Activated naive CD4-positive, alpha-beta T cell treated with anti-CD3 and anti-CD28 coated beads, Interleukin-2, amount 50 U/mL, for 72 hours (primary cell): Measurements from ENCODE around the gene CD82. TPM values are rescaled to one million over a fixed set of nuclear protein-coding genes. Genes with fewer than 3 reads are reported as not detected.
A peak's percentile ranks its signal among the peaks of the same experiment; 100 is the strongest.

Experiments used
- ATAC-seq, 2 donors: fragments of 150-1000 bp; cut with Tn5 transposase; 2 replicates each; pipeline ENCODE4 v1.10.0; 2021; ENCODE audit warnings: mild to moderate bottlenecking in 2 of 2, moderate library complexity in 2 of 2
- DNase-seq, 2 donors: peaks; one replicate each; pipeline ENCODE4 v3.0.0; 2021 to 2022; ENCODE audit warnings: low spot score in 2 of 2
- H3K27ac Mint-ChIP-seq, 2 donors: one replicate each; pipeline ENCODE4 v1.8.0; 2022; ENCODE audit warnings: mild to moderate bottlenecking in 2 of 2, mixed read lengths in 2 of 2
- H3K36me3 Mint-ChIP-seq, 2 donors: one replicate each; pipeline ENCODE4 v1.8.0; 2022; ENCODE audit warnings: mixed read lengths in 2 of 2
- H3K9me3 Mint-ChIP-seq, 2 donors: one replicate each; pipeline ENCODE4 v1.8.0; 2022; ENCODE audit warnings: mixed read lengths in 2 of 2
- total RNA-seq, 2 donors: library from RNA; stranded (reverse); gene quantifications; one replicate each; pipeline ENCODE4 v1.2.3, GENCODE V29; 2022

The CD82 gene
- total RNA-seq, 2 donors from 2014 or later, result 270 to 324 TPM

GRCh38 chr11:44611088-44611487, 45.6 kb downstream of the CD82 start:
- ATAC-seq (peak; percentile 9), DNase-seq (no peak)
- peak overlapping the region; percentile 14 to 78 for H3K27ac Mint-ChIP-seq
- H3K9me3 Mint-ChIP-seq, result no peaks in the 10 kb centered on the region
- peaks cover 36 to 37% of the 10 kb centered on the region in 2 donors for H3K36me3 Mint-ChIP-seq

- Mint-ChIP-seq H3K9me3 (no peaks in the 10 kb centered on the region), H3K27ac (peak overlapping the region; percentile 70 to 78), H3K36me3 (peaks cover 29 to 40% of the 10 kb centered on the region in 2 donors)
- ATAC-seq (peak; percentile 72 to 76), DNase-seq (peak; percentile 36 to 85)
Observed at GRCh38 chr11:44611687-44612434, 46.4 kb downstream of the CD82 start.

- H3K36me3 Mint-ChIP-seq, result peaks cover 19 to 45% of the 10 kb centered on the region in 2 donors
- H3K9me3 Mint-ChIP-seq, result no peaks in the 10 kb centered on the region
- DNase-seq (no peak), ATAC-seq (no peak)
- H3K27ac Mint-ChIP-seq, result peak overlapping the region; percentile 78 to 89
Observed at GRCh38 chr11:44613153-44613552, 47.7 kb downstream of the CD82 start.

GRCh38 chr11:44614281-44614775, 48.9 kb downstream of the CD82 start:
- H3K36me3 Mint-ChIP-seq, result peaks cover 11 to 41% of the 10 kb centered on the region in 2 donors
- DNase-seq (no peak), ATAC-seq (no peak)

GRCh38 chr11:44615041-44615755, 49.7 kb downstream of the CD82 start:
- no peak for DNase-seq
- ATAC-seq, result no peak
- H3K27ac Mint-ChIP-seq, result peak overlapping the region; percentile 51 to 77
- peaks cover 11 to 32% of the 10 kb centered on the region in 2 donors for H3K36me3 Mint-ChIP-seq
- H3K9me3 Mint-ChIP-seq, result no peaks in the 10 kb centered on the region

More at GRCh38 chr11:44614281-44614775, 48.9 kb downstream of the CD82 start:
- H3K27ac Mint-ChIP-seq, result peak overlapping the region; percentile 51 to 77
- no peaks in the 10 kb centered on the region for H3K9me3 Mint-ChIP-seq

- peak in 1 of 2 donors; percentile 51 for DNase-seq
- H3K27ac Mint-ChIP-seq, result peak overlapping the region in 1 of 2 donors; percentile 56
- H3K36me3 Mint-ChIP-seq, result peaks cover 17 to 31% of the 10 kb centered on the region in 2 donors
- no peak for ATAC-seq
- no peaks in the 10 kb centered on the region for H3K9me3 Mint-ChIP-seq
Observed at GRCh38 chr11:44615913-44616791, 50.7 kb downstream of the CD82 start.

GRCh38 chr11:44617671-44618461, 52.4 kb downstream of the CD82 start:
- H3K36me3 Mint-ChIP-seq, result peaks cover 12 to 31% of the 10 kb centered on the region in 2 donors
- ATAC-seq (no peak), DNase-seq (peak in 1 of 2 donors; percentile 50)
- peak overlapping the region in 1 of 2 donors; percentile 73 for H3K27ac Mint-ChIP-seq
- no peaks in the 10 kb centered on the region for H3K9me3 Mint-ChIP-seq

GRCh38 chr11:44618561-44619425, 53.3 kb downstream of the CD82 start:
- H3K9me3 Mint-ChIP-seq, result no peaks in the 10 kb centered on the region
- H3K27ac Mint-ChIP-seq, result peak overlapping the region in 1 of 2 donors; percentile 29
- DNase-seq, result peak in 1 of 2 donors; percentile 52
- H3K36me3 Mint-ChIP-seq, result peaks cover 6 to 26% of the 10 kb centered on the region in 2 donors
- no peak for ATAC-seq

GRCh38 chr11:44620328-44620725, 54.9 kb downstream of the CD82 start:
- ATAC-seq (no peak), DNase-seq (peak in 1 of 2 donors; percentile 37)
- Mint-ChIP-seq H3K9me3 (no peaks in the 10 kb centered on the region), H3K27ac (peak overlapping the region in 1 of 2 donors; percentile 66), H3K36me3 (peaks cover 6 to 18% of the 10 kb centered on the region in 2 donors)

GRCh38 chr11:44621140-44621681, 55.7 kb downstream of the CD82 start:
- Mint-ChIP-seq H3K9me3 (no peaks in the 10 kb centered on the region), H3K36me3 (peaks cover 6 to 12% of the 10 kb centered on the region in 2 donors), H3K27ac (peak overlapping the region in 1 of 2 donors; percentile 66)
- peak; percentile 61 to 73 for DNase-seq
- ATAC-seq, result peak; percentile 40 to 42

- Mint-ChIP-seq H3K36me3 (peaks cover 6 to 11% of the 10 kb centered on the region in 2 donors), H3K27ac (peak overlapping the region in 1 of 2 donors; percentile 82), H3K9me3 (no peaks in the 10 kb centered on the region)
- ATAC-seq, result no peak
- DNase-seq, result peak in 1 of 2 donors; percentile 52
Observed at GRCh38 chr11:44621784-44622183, 56.3 kb downstream of the CD82 start.

GRCh38 chr11:44622190-44622650, 56.8 kb downstream of the CD82 start:
- peaks cover 6 to 11% of the 10 kb centered on the region in 2 donors for H3K36me3 Mint-ChIP-seq
- no peaks in the 10 kb centered on the region for H3K9me3 Mint-ChIP-seq
- ATAC-seq (no peak), DNase-seq (peak; percentile 1 to 55)
- peak overlapping the region; percentile 57 to 82 for H3K27ac Mint-ChIP-seq

GRCh38 chr11:44622721-44623258, 57.3 kb downstream of the CD82 start:
- no peaks in the 10 kb centered on the region for H3K9me3 Mint-ChIP-seq
- H3K36me3 Mint-ChIP-seq, result peaks cover 6 to 10% of the 10 kb centered on the region in 2 donors
- H3K27ac Mint-ChIP-seq, result peak overlapping the region in 1 of 2 donors; percentile 82
- no peak for ATAC-seq
- peak; percentile 2 to 4 for DNase-seq

- Mint-ChIP-seq H3K27ac (peak overlapping the region; percentile 82 to 86), H3K36me3 (peaks cover 6% of the 10 kb centered on the region in 2 donors), H3K9me3 (no peaks in the 10 kb centered on the region)
- DNase-seq (peak; percentile 3 to 48), ATAC-seq (peak; percentile 21 to 33)
Observed at GRCh38 chr11:44623341-44623730, 57.9 kb downstream of the CD82 start.
